Endothelial cell (in vitro differentiated cells): ENCODE results near the gene TRUB2. TPM values are rescaled to one million over a fixed set of nuclear protein-coding genes. Genes with fewer than 3 reads are reported as not detected.

ENCODE experiments used
- DNase-seq: peaks from one replicate; pipeline ENCODE4 v3.0.0; 2021; ENCODE audit warnings: low spot score
- H3K27ac Mint-ChIP-seq: one replicate; pipeline ENCODE4 v1.8.0; 2021; ENCODE audit warnings: mixed read lengths, inconsistent platforms; ENCODE audit not compliant: unreplicated experiment
- H3K27me3 Mint-ChIP-seq: one replicate; pipeline ENCODE4 v1.8.0; 2021; ENCODE audit warnings: mild to moderate bottlenecking, moderate library complexity, mixed read lengths, inconsistent platforms; ENCODE audit not compliant: unreplicated experiment
- H3K36me3 Mint-ChIP-seq: one replicate; pipeline ENCODE4 v1.8.0; 2021; ENCODE audit warnings: mild to moderate bottlenecking, low read depth, mixed read lengths, inconsistent platforms; ENCODE audit not compliant: unreplicated experiment
- H3K4me1 Mint-ChIP-seq: one replicate; pipeline ENCODE4 v1.8.0; 2021; ENCODE audit warnings: mild to moderate bottlenecking, mixed read lengths, inconsistent platforms; ENCODE audit not compliant: unreplicated experiment
- H3K4me3 Mint-ChIP-seq: one replicate; pipeline ENCODE4 v1.8.0; 2021; ENCODE audit warnings: mild to moderate bottlenecking, mixed read lengths, inconsistent platforms; ENCODE audit not compliant: unreplicated experiment
- H3K9me3 Mint-ChIP-seq: one replicate; pipeline ENCODE4 v1.8.0; 2021; ENCODE audit warnings: mixed read lengths, inconsistent platforms; ENCODE audit not compliant: unreplicated experiment
- total RNA-seq: library from RNA; stranded (reverse); fragmentation: NEBNext Ultra II Directional; extraction: Animal tissue kit (Norgen Biotek cat#: 25700); gene quantifications from one replicate; pipeline ENCODE4 v1.2.1, GENCODE V29; 2021; ENCODE audit not compliant: unreplicated experiment
- TF ChIP-seq, protein P1 (sequence below): fragments of 200-600 bp; sonication (generic); IDR thresholded peaks from one replicate; pipeline ENCODE4 v1.5.0; 2021; ENCODE audit warnings: antibody characterized with exemption; ENCODE audit not compliant: unreplicated experiment

The TRUB2 gene
- total RNA-seq, 1 donor from 2014 or later = 25.8 TPM

GRCh38 chr9:128316421-128316820 is 5.8 kb downstream of the TRUB2 start:
- Mint-ChIP-seq H3K4me1 (no peaks in the 10 kb centered on the region), H3K36me3 (peaks cover 8% of the 10 kb centered on the region), H3K27ac (no peak overlapping the region), H3K27me3 (peaks cover 3% of the 10 kb centered on the region), H3K4me3 (no peak overlapping the region), H3K9me3 (no peaks in the 10 kb centered on the region)
- TF ChIP-seq, protein P1, sequence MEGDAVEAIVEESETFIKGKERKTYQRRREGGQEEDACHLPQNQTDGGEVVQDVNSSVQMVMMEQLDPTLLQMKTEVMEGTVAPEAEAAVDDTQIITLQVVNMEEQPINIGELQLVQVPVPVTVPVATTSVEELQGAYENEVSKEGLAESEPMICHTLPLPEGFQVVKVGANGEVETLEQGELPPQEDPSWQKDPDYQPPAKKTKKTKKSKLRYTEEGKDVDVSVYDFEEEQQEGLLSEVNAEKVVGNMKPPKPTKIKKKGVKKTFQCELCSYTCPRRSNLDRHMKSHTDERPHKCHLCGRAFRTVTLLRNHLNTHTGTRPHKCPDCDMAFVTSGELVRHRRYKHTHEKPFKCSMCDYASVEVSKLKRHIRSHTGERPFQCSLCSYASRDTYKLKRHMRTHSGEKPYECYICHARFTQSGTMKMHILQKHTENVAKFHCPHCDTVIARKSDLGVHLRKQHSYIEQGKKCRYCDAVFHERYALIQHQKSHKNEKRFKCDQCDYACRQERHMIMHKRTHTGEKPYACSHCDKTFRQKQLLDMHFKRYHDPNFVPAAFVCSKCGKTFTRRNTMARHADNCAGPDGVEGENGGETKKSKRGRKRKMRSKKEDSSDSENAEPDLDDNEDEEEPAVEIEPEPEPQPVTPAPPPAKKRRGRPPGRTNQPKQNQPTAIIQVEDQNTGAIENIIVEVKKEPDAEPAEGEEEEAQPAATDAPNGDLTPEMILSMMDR = no peak
- DNase-seq = no peak

DNA sequence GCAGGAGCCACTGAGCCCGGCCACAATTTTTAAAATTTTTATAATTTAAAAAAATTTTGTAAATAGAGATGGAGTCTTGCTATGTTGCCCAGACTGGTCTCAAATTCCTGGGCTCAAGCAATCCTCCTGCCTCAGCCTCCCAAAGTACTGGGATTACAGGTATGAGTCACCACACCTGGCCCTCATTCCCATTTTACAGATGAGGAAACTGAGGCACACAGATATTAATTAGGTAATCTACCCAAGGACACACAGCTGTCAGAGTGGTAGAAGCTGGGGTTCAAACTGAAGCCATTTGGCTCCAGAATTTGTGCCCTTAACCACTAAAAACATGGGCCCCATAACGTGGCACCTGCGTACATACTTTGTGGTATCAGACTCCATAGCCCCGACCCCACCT is 7.5 kb downstream of the TRUB2 start:
- H3K9me3 Mint-ChIP-seq = no peaks in the 10 kb centered on the region
- no peak for DNase-seq
- TF ChIP-seq, protein P1 = no peak
- H3K4me3 Mint-ChIP-seq = no peak overlapping the region
- H3K27me3 Mint-ChIP-seq = peaks cover 3% of the 10 kb centered on the region
- no peak overlapping the region for H3K27ac Mint-ChIP-seq
- H3K4me1 Mint-ChIP-seq = no peaks in the 10 kb centered on the region
- H3K36me3 Mint-ChIP-seq = peaks cover 16% of the 10 kb centered on the region

- H3K9me3 Mint-ChIP-seq = no peaks in the 10 kb centered on the region
- DNase-seq = no peak
- no peak overlapping the region for H3K27ac Mint-ChIP-seq
- no peak overlapping the region for H3K4me3 Mint-ChIP-seq
- no peaks in the 10 kb centered on the region for H3K4me1 Mint-ChIP-seq
- TF ChIP-seq, protein P1 = no peak
- peaks cover 4% of the 10 kb centered on the region for H3K27me3 Mint-ChIP-seq
- H3K36me3 Mint-ChIP-seq = peaks cover 13% of the 10 kb centered on the region
Observed at GRCh38 chr9:128310461-128310860, 11.8 kb downstream of the TRUB2 start.

DNA sequence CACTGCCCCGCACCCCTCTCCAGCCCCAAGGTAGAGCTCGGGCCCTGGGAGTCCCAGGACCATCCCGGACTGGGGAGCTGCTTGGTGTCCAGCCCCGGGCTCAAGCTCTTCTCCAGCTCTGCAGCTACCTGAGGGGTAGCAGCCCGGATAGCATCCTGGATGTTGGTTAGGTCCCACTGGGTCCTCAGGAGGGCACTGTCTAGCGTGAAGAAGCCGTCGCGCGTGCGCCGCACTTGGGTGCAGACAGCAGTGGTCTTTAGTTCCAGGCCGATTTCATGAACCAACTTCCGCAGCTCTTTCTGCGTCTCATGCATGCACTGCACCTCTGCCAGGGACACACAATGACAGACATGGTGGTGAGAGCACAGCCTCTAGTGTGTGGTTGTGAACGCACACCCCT is 12.7 kb downstream of the TRUB2 start:
- no peaks in the 10 kb centered on the region for H3K9me3 Mint-ChIP-seq
- TF ChIP-seq, protein P1 = no peak

GRCh38 chr9:128304971-128305288 is 17.3 kb downstream of the TRUB2 start:
- DNase-seq = no peak
- no peak overlapping the region for H3K4me3 Mint-ChIP-seq
- H3K27me3 Mint-ChIP-seq = peaks cover 2% of the 10 kb centered on the region
- peaks cover 7% of the 10 kb centered on the region for H3K36me3 Mint-ChIP-seq
- no peaks in the 10 kb centered on the region for H3K4me1 Mint-ChIP-seq
- H3K27ac Mint-ChIP-seq = no peak overlapping the region
- H3K9me3 Mint-ChIP-seq = no peaks in the 10 kb centered on the region
- TF ChIP-seq, protein P1 = no peak

More for the DNA sequence above, 12.7 kb downstream of the TRUB2 start:
- no peaks in the 10 kb centered on the region for H3K4me1 Mint-ChIP-seq
- DNase-seq = no peak
- no peak overlapping the region for H3K27ac Mint-ChIP-seq
- H3K36me3 Mint-ChIP-seq = peaks cover 13% of the 10 kb centered on the region
- peaks cover 4% of the 10 kb centered on the region for H3K27me3 Mint-ChIP-seq
- H3K4me3 Mint-ChIP-seq = no peak overlapping the region
